NCI-H1694 (cell line): ENCODE results near the gene MBNL1.
"Not testable (repeated sequence)": the region's sequence is repeated elsewhere in the genome, so short reads cannot be mapped to it uniquely, and the experiment has no call there.

Experiments
- DNase-seq: peaks from one replicate; lab custom pipeline; 2025; lab: John Stamatoyannopoulos, UW

The MBNL1 gene

DNA sequence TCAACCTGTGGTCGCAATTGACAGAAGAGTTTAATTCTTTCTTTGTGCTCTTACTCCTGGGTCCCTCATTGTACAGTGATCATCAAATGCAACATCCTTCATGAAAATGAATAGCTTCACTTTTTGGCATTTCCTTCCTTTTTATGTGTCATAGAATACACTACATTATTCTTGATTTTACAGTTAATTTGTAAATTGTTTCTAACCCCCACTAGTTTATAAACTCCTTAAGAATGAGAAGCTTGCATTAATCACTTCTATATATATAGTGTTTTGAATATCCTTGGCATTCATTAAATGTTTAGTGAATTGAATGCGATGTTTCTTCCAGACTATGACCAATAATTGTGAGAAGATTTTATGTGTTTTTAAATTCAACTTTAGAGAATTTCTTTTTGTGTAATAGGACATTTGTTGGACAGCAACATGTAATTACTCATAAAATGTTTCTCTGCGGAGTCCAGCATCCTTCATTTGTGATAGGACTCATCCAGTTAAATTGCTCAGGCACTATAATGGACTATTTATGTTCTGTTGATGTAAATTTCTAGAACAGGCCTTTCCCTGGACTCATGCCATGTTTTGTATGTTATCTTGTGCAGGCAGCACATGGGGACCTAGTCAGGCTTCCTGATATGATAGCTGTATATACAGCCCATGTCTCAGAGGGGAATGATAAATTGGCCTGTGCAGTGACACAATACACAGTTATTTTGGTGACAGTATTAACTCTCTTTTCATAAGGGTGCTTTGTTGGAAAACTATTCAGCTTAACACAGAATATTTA is 51.3 kb downstream of the MBNL1 start:
- DNase-seq = no peak

DNA sequence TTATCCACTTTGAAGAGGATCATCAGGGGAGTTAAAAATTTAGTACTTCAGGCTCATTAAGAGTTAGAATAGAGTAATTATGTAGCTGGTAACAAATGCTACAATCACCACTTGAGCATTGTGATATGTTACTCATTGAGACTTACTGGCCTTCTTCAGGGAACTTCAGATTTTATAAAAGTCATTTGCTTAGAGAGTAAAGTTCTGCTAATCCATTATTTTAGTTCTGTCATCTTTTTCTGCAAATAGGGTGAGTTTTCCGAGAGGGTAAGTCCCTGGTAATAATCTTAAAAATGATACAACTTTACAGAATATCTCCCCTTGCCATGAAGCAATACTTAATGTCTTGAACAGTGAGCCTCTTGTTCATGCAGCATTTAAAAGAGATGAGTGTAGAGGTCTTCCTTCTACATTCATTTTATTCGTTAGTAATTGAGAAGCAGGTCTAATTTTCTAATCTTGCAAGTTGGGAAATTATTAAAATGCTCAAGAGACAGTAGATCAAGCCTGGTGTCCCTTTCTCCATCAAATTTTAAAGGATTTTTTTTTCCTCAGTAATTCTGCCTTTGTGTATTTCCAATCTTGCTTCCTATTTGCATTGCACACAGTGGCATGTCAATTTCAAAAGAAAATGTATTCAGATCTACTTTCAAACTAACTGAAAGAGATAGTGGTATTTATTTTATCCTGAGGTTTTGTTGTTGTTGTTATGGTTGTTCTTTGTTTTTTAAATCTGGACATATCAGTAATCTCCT is 52.6 kb downstream of the MBNL1 start:
- DNase-seq = no peak

DNA sequence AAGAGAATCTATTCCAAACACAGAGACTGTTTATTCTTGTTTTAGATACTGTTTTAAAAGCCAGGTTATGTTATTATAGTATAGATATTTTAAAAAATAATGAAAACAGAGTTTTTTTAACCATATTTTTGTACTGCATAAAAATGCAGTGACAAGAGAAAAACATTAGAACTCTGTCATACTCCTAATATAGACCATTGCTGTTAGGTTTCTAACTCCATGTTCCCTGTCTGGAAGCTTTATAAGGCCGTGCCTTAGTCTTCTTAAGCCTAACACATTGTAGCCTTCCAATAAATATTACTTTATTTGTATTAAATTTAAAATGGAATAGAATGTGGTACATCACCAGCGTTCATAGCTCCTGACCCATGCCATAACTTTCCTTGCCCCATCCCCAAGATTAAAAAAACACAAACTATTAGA is 53.2 kb downstream of the MBNL1 start:
- no peak for DNase-seq

DNA sequence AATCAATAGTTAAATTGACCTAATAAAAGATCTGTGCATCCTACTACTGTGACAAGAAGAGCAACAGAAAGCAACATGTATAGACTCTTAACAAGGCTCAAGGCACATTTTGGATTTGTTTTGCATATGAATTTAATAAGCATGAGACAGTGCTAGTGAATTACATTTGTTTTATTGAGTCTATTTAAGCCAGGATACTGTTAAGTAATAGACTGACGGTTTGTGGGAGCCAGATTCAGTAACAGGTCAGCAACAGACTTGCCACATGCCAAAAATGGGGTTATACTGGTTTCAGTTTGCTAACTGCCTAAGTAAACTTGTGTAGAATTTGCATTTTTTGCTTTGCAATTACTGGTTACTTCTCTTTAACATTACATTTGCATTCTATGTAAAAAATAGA is 54.0 kb downstream of the MBNL1 start:
- no peak for DNase-seq

DNA sequence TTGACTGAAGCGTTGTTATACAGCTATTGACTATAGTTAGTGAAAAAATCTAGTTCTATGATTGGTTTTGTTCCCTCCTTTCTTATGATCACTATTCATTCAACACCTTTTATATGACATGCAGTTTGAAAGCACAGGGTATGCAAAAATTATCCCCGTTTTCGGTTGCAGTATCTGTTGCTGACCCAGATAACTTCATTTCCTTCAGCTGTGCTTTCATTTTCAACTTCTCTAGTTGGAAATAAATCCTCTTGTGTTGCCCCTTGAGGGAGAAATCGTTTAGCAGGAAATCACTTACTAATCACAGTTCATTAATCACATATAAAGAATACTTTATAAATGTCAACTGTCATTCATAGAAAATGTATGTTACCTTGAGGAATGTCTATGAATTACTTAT is 55.1 kb downstream of the MBNL1 start:
- no peak for DNase-seq

DNA sequence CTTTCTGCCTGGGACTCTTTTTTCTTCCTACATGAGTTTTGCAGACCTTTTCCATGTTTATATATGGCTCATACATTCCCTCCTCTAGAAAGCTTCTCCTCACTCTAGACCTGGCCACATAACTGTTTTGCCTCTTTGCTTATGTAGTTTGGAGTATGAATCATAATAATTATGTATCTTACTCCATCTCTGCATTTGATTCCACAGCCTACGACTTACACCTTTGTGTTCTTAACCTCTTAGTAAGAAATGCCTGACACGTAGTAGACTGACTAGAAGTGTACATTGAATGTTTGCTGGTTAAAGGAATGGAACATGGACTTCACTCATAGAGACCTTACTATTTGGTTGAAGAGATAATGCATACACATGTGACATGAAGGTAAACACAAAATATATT is 56.4 kb downstream of the MBNL1 start:
- DNase-seq = no peak

DNA sequence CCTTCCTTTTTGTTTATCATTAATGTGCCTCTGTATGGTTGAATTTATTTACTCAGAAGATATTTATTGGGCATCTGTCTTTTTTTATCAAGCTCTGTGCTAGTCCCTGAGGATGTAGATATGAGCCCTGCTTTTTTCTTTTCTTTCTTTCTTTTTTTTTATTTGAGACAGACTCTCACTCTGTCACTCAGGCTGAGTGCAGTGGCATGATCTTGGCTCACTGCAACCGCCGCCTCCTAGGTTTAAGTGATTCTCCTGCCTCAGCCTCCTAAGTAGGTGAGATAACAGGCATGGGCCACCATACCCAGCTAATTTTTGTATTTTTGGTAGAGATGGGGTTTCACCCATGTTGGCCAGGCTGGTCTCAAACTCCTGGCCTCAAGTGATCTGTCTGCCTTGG is 58.5 kb downstream of the MBNL1 start:
- DNase-seq = no peak

DNA sequence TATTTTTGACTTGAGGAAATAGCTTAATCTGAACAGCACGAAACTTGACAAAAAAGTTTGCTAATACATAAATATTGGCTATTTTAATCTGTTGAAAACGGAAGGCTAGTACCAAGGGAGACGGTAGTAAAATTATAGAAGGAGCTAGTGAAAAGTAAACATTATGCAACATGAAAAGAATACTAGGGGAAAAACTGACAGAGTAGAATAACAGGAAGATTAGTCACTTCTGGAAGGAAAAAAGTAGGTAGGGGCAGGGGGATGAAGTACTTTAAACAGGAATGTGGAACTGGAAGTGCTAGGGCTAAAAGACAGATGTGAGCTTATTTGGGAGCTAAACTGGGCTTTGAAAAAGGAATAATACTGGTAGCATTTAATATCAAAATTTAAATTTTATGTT is 60.1 kb downstream of the MBNL1 start:
- no peak for DNase-seq

DNA sequence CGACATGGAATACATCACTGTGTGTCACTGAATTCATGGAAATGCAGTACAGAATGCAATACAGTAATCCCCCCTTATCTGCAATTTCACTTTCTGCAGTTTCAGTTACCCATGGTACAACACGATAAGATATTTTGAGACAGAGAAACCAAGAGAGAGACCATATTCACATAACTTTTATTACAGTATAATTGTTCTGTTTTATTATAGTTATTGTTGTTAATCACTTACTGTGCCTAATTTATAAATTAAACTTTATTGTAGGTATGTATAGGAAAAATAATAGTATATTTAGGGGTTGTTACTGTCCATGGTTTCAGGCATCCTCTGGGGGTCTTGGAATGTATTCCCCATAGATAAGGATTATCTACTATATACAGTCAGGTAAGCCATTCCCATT is 61.8 kb downstream of the MBNL1 start:
- no peak for DNase-seq

DNA sequence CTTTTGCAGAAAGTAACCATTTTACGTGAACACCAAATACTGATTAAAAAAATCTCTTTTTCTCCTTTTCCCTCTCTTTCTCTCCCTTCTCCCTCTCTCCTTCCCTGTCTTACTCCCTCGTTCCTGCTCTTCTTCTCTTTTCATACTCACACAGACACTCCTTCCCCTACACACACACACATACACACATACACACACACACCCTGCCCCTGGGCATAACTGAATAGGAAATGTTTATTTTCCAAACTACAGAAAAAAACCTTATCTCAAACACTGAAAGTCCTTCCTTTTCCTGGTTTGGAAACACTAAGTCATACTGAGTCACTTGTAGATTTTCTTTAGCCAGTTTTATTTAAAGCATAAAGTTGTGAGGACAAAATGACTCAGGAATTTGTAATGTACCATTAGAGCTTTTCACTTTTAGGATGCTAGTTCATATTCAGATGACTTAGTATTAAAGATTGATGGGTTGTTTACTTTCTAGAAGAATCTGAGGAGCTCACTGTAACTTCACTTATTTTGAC is 62.4 kb downstream of the MBNL1 start:
- DNase-seq = no peak

DNA sequence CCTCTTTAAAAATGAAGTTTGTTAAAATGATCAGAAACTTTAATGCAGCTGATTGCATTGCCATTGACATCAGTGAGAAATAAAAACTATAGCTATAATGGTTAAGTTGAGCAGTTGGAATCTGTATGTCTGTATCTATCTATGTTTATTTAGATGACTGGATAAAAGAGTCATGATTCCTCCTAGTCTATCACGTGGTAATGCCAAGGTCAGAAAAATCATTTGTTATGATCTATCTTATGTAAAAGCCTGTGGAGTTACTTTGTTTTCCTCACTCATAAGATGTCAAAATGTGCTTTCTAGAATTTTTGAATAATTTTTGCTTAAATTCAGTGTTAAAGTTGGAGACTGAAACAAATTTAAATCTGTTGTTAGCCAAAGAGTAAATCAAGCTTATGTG is 63.3 kb downstream of the MBNL1 start:
- no peak for DNase-seq

DNA sequence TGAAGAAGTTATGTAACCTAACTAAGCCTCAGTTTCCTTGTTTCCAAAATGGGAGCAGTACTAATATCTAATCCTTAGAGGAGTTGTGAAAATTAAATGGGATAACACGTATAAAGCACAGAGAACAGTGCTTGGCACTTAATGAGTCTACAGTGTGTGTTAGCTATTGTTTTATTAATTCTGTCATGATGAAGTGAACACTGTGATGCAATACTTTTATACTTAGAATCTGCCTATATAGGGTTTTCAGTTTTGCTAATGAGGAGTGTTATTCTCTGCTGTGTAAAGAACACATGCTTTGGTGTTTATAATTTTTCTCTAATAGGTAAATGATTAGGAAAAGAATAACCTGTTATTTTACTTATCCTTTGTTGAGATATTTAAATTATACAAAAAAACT is 65.2 kb downstream of the MBNL1 start:
- no peak for DNase-seq

DNA sequence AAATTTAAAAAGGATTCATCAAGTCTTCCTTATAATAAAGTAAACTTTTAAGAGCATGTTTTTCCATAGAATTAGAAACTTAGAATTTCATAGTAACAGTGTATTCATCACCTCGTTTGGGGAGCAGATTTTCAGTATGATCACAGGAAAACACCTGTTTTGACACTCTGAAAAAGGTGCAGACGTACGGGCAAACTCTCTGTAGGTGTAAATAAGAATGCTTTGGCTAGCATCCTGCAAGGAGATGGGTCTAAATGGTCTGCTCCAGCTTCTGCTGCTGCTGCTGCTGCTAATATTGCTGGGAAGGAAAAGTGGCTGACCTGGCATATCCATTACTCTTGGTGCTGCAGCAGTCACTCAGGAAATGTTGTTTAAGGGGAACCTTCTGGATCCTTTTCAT is 66.0 kb downstream of the MBNL1 start:
- no peak for DNase-seq

DNA sequence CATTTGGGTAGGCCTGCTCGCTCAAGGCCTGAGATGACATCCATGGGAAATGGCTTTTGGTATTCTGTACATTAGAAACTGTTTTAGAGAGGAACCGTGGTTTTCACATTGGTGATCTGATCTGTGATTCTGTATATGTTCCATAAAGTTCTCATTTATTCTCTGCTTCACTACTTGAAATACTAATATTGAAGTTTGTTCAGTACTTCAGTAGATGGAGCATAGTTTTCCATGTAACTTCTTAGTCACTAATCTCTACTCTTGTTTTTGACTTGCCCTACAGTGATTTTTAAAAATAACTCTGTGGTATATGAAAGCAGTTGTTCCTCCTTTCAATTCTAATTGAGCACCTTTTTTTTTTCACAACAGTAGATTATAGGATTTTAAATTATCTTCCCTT is 66.5 kb downstream of the MBNL1 start:
- DNase-seq = no peak

DNA sequence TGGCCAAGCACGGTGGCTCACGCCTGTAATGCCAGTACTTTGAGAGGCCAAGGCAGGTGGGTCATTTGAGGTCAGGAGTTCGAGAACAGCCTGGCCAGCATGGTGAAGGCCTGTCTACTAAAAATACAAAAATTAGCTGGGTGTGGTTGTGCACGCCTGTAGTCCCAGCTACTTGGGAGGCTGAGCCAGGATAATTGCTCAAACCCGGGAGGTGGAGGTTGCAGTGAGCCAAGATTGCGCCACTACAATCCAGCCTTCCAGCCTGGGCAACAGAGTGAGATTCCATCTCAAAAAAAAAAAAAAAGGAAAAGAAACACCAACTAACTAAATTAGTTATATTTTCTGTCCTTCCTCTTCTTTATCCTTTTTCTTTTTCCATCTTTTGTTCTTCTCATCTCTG is 68.6 kb downstream of the MBNL1 start:
- DNase-seq = not testable (repeated sequence)

DNA sequence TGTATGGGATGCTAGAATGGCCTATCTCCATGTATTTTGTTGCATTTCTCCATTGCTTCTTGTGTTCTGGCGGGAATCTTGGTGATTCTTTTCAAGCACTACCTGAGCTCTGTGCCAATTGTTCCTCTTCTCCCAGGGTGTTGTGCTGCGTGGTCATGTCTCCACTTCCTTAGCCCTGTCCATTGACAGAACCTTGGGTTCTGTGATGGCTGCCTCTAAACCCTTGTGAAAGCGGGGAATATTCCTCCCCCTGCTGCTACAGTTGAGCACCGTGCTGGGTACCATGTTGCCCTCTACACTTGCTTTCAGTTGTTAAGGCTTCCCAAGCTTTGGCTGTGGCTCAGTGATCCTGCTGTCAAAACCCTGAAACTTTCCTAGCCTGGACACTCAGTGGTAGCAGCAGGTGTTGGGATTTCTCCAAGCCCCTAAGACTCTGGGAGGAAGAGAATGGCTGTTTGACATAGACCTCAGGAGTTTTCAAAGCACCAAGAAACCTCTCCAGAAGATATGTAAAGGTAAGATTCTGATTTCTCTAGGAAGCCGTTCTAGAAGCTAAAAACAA is 69.5 kb downstream of the MBNL1 start:
- no peak for DNase-seq

DNA sequence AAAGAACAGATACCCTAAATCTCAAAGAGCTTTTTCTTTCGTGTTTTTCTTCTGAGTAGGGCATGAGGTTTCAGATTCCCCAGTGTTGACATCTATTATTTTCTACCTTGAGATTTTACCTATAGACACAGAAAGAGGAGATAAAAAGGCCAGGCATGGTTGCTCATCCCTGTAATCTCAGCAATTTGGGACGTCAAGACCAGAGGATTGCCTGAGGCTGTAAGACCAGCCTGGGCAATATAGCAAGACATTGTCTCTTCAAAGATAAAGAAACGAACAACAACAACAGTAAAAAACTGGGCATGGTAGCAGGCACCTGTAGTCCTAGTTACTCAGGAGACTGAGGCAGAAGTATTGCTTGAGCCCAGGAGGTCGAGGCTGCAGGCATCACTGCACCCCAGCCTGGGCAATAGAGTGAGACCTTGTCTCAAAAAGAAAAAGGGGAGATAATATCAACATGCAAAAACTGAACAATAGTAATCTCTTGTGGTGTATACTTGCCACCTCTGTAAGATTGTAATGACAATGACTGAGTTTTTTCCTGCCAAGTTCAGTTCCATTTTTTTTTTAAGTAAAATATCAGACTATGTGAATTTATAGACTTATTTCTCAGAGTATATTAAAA is 71.3 kb downstream of the MBNL1 start:
- no peak for DNase-seq

DNA sequence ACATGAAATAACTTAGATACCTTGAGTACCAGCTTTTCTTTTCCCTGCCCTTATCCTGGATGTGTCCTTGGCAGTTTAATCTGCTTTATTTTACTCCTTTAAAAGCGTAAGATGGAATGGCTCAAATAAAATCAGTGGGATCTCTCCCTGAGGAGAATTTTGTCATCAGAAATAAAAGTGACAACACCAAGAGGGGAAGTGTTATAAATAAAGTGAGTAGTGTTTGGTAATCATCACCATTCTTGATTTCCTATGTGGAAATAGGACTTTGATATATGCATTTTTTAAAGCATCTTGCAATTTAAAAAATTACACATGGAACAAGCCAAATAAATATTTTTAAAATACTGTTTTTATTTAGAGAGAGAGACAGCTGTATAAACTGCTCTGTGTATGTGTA is 76.5 kb downstream of the MBNL1 start:
- no peak for DNase-seq

DNA sequence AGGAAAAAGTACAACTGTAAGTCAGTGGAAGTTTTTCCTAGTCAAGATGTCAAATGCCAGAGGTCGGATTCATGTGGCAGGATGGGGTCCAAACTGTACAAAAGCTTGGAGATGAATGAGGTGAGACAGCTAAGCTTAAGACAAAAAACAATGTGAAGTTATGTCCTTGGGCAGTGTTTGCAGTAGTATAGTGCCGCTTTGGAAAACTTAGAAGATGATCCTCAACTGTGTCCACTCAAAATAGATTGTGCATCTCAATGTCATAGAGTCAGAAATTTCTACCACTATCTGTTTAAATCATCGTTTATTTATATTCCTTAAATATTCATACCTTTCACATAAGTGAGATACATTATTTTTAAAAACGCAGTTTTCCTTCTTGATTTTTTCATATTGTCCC is 77.3 kb downstream of the MBNL1 start:
- no peak for DNase-seq

DNA sequence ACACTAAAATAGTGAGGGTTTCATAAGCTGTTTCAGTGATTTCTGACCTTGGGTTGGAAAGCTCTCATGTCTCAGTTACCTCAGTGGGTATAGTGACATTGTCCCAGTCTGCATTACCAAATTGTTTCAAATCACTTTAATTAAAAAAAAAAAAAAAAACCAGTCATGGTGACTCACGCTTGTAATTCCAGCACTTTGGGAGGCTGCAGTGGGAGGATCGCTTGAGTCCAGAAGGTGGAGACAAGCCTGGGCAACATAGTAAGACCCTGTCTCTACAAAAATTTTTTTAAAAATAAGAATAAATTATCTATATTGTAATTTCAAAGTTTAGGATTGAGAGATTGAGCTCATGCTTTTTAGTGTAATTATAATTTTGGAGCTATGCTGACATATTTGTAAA is 78.0 kb downstream of the MBNL1 start:
- DNase-seq = no peak

DNA sequence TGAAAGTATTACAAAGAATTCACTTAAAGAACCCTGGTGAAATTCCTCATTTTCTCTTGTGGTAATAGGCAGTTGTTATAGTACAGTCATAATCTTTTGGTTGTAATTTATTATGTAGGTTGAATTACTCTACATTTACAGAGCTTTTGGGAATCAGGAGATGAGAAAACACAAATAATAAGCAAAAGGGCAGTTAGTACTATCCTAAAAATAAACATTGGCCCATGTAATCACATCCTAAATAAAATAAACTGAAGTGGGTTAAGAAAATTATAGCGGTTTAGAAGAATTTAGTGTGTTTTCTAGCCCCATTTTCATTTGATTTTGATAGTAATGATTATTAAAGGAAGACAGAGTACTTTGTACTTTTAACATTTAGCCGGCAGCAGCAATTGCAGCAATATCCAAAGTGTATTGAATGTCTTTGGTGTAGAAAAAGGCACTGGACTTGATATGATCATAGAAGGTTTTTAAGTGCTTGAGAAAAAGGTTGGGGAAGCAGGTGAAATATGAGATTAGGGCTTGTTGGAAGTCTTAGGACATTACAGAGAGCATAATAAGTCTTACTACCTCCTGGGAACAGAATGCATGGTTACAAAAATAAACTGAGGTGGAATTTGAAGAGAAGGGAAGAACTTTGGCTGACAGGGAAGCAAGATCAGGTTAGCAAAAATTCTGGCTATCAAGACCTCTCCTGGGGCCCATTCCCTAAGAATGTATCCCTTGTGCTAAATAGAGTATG is 79.9 kb downstream of the MBNL1 start:
- DNase-seq = no peak

DNA sequence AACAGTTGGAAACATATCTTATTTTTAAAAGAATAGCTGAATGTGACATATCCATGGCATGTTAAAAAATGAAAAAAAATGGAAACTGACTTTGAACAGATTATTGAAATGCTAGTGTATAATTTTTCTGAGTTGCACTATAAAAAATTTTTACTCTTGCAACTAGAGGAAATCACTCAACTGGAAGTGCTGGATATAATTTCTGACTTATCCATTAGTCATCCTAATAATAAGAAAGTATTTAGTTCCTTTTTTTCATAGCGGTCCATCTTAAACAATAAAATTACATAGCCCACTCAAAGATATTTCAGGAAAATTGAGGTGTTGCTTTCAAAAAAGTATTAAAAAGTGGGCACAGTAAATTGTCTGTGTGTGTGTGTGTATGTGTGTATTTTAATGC is 80.7 kb downstream of the MBNL1 start:
- no peak for DNase-seq
